B cell (primary cell): ENCODE results near the gene SLC49A3. TPM values are rescaled to one million over a fixed set of nuclear protein-coding genes. Genes with fewer than 3 reads are reported as not detected.

Experiments
- ATAC-seq: fragments of 200-7000 bp; cut with Tn5 transposase; one replicate; pipeline ENCODE4 v1.10.0; 2021; ENCODE audit warnings: low read depth, mild to moderate bottlenecking, moderate number of reproducible peaks, moderate library complexity
- CTCF ChIA-PET: fragments of 350-600 bp; sonication (Branson Sonifier 250); formaldehyde crosslinking; loops from one replicate; lab custom pipeline; 2021; ENCODE audit warnings: antibody characterized with exemption, inconsistent platforms; lab: Charles Lee
- POLR2A ChIA-PET: fragments of 350-600 bp; sonication (Branson Sonifier 250); formaldehyde crosslinking; loops from one replicate; lab custom pipeline; 2021; ENCODE audit warnings: antibody characterized with exemption; lab: Charles Lee
- DNase-seq: peaks from one replicate; pipeline ENCODE4 v3.0.0; 2013
- H2AFZ ChIP-seq: 2 replicates; pipeline ENCODE4 v1.6.1; 2012; ENCODE audit warnings: mild to moderate bottlenecking, low read depth, low read length; ENCODE audit not compliant: insufficient read depth, poor library complexity, severe bottlenecking
- H3K27ac ChIP-seq, 2 donors: 1 replicate in 1 of 2; 2 replicates in 1 of 2; pipeline ENCODE4 v1.5.1; 2012 to 2013; ENCODE audit warnings: low read length in 2 of 2, mild to moderate bottlenecking in 2 of 2, moderate library complexity in 1 of 2
- H3K27me3 ChIP-seq, 4 experiments: fragments of 200-600 bp in 1 of 4; sonication (generic) in 1 of 4; replicated peaks in 1 of 4; 1 replicate in 2 of 4; 2 replicates in 2 of 4; pipeline versions ENCODE4 v1.6.1 to v1.7.0; 2013 to 2016; ENCODE audit warnings: low read length in 3 of 4, mild to moderate bottlenecking in 2 of 4, mixed read lengths in 1 of 4, moderate library complexity in 1 of 4; ENCODE audit not compliant: insufficient read depth in 4 of 4, control insufficient read depth in 3 of 4; ENCODE audit errors: control extremely low read depth in 1 of 4
- H3K36me3 ChIP-seq, 2 experiments: replicated peaks in 1 of 2; 1 replicate in 1 of 2; 2 replicates in 1 of 2; pipeline versions ENCODE4 v1.6.1 to v1.7.1; 2013; ENCODE audit warnings: low read length in 1 of 2; ENCODE audit not compliant: insufficient read depth in 2 of 2, control insufficient read depth in 1 of 2; ENCODE audit errors: control extremely low read depth in 1 of 2, extremely low read depth in 1 of 2
- H3K4me1 ChIP-seq, 2 donors: fragments of 200-600 bp in 1 of 2; sonication (generic) in 1 of 2; 1 replicate in 1 of 2; 2 replicates in 1 of 2; pipeline versions ENCODE4 v1.5.1 to v1.6.1; 2013 to 2017; ENCODE audit warnings: low read length in 2 of 2; ENCODE audit not compliant: control insufficient read depth in 2 of 2, insufficient read depth in 2 of 2
- H3K4me2 ChIP-seq: replicated peaks from 2 replicates; pipeline ENCODE3; 2012; ENCODE audit warnings: mild to moderate bottlenecking, low read depth, low read length; ENCODE audit not compliant: poor library complexity, severe bottlenecking
- H3K4me3 ChIP-seq, 5 experiments: fragments of 200-600 bp in 1 of 5; sonication (generic) in 1 of 5; 1 replicate in 3 of 5; 2 replicates in 2 of 5; pipeline versions ENCODE4 v1.5.1 to v1.7.0; 2011 to 2016; ENCODE audit warnings: low read length in 4 of 5, mild to moderate bottlenecking in 4 of 5, low read depth in 2 of 5, control low read depth in 1 of 5, moderate library complexity in 1 of 5; ENCODE audit not compliant: insufficient read depth in 1 of 5; ENCODE audit errors: control extremely low read depth in 1 of 5, extremely low read depth in 1 of 5
- H3K79me2 ChIP-seq: fragments of 200-600 bp; sonication (generic); one replicate; pipeline ENCODE4 v1.6.0; 2016; ENCODE audit warnings: low read length; ENCODE audit not compliant: control insufficient read depth, insufficient read depth
- H3K9ac ChIP-seq: fragments of 200-600 bp; sonication (generic); 2 replicates; pipeline ENCODE4 v1.6.1; 2017; ENCODE audit warnings: mild to moderate bottlenecking, low read length, moderate library complexity
- H3K9me3 ChIP-seq, 3 donors: one replicate each; pipeline versions ENCODE4 v1.6.1 to v1.7.1; 2013; ENCODE audit warnings: low read length in 2 of 3; ENCODE audit not compliant: control insufficient read depth in 2 of 3, insufficient read depth in 1 of 3; ENCODE audit errors: control extremely low read depth in 1 of 3
- H4K20me1 ChIP-seq: 2 replicates; pipeline ENCODE4 v1.6.0; 2012; ENCODE audit warnings: mild to moderate bottlenecking, low read length; ENCODE audit not compliant: insufficient read depth, control insufficient read depth, poor library complexity, severe bottlenecking
- H3K27ac Mint-ChIP-seq: one replicate; pipeline ENCODE4 v1.8.0; 2021; ENCODE audit warnings: mixed read lengths
- H3K27me3 Mint-ChIP-seq: one replicate; pipeline ENCODE4 v1.8.0; 2021; ENCODE audit warnings: mixed read lengths
- H3K4me1 Mint-ChIP-seq: one replicate; pipeline ENCODE4 v1.8.0; 2021; ENCODE audit warnings: mixed read lengths
- H3K4me3 Mint-ChIP-seq: one replicate; pipeline ENCODE4 v1.8.0; 2021; ENCODE audit warnings: mixed read lengths
- H3K9me3 Mint-ChIP-seq: one replicate; pipeline ENCODE4 v1.8.0; 2022; ENCODE audit warnings: mixed read lengths; ENCODE audit not compliant: insufficient read depth
- CTCF ChIP-seq: fragments of 200-600 bp; IDR thresholded peaks from one replicate; pipeline ENCODE4 v1.8.0; 2022; ENCODE audit warnings: antibody characterized with exemption, mild to moderate bottlenecking
- EZH2 ChIP-seq: IDR thresholded peaks from 2 replicates; pipeline ENCODE4 v1.6.1; 2012; ENCODE audit warnings: borderline replicate concordance, low read depth, mild to moderate bottlenecking, moderate library complexity, low read length; ENCODE audit not compliant: insufficient read depth, poor library complexity, severe bottlenecking
- WGBS: methylation state at CpG from one replicate; pipeline ENCODE4 v1.1.5; 2013; ENCODE audit warnings: missing lambda C conversion rate; ENCODE audit not compliant: insufficient coverage; 5-methylcytosine and 5-hydroxymethylcytosine counted together
- intact Hi-C: fragments of 100-400 bp; cut with micrococcal nuclease; formaldehyde crosslinking; loops from one replicate; pipeline ENCODE4 v1.10.0; 2022
- polyA plus RNA-seq: library from polyadenylated mRNA; depleted of rRNA; stranded (reverse); fragments of >200 nt; gene quantifications from 2 replicates; pipeline ENCODE4 v1.2.3, GENCODE V29; 2012
- total RNA-seq, 2 donors: library from RNA; stranded (reverse); fragments of 120-200 nt in 1 of 2; gene quantifications; 1 replicate in 1 of 2; 2 replicates in 1 of 2; pipeline versions ENCODE4 v1.2.3 to v1.2.4, GENCODE V29; 2013 to 2022

SLC49A3 gene
- total and polyA plus RNA-seq, 2 donors (not counting 1 experiment from before 2014, with no cell fraction given), result 2.0 to 4.3 TPM

DNA sequence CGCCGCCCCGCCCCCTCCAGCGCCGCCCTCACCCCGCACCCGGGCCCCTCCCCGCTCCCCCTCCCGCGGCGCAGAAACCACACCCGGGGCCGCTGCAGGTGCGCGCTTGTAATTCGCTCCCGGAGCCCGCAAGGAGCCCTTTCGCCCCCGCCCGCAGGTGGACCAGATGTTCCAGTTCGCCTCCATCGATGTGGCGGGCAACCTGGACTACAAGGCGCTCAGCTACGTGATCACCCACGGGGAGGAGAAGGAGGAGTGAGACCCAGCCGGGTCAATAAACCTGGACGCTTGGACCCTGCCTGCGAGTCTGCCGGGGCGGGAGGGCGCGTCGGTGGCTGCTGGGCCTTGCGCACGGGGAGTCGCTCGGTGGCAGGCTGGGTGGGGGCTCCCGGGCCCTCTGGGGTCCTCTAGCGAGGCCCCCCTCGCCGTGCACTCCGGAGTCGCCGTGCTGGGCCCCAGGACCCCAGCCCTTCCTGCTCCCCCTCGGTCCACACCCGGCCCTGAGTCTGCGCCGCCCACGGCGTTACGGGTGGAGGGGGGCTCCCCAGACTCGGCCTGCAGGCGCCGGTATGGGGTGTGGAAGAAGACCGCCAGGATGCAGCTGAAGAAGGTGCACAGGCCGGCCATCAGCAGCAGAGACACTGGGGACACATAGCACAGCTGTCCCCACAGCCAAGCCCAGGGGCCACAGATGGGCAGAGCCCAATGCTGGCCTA lies 7.1 kb downstream of the SLC49A3 start:
- CTCF ChIA-PET, result no interaction called here
- H3K4me3 ChIP-seq, result peak overlapping the region in 1 of 5 experiments; percentile 23
- H3K27ac ChIP-seq, result no peak overlapping the region
- peaks cover 12 to 26% of the 10 kb centered on the region in 2 donors for H3K4me1 ChIP-seq
- peaks cover 0 to 2% (median 0%) of the 10 kb centered on the region in 4 experiments for H3K27me3 ChIP-seq
- no peak for TF ChIP-seq EZH2
- no peak for TF ChIP-seq CTCF
- intact Hi-C loops, result loop anchor here (1.0 kb wide), 1 partner anchor 23 kb away; the partner anchor contains the start of gene PCGF3
- H3K4me2 ChIP-seq, result peak overlapping the region; percentile 42
- no peak overlapping the region for H2AFZ ChIP-seq
- Mint-ChIP-seq H3K27me3 (peaks cover 8% of the 10 kb centered on the region), H3K4me1 (peaks cover 21% of the 10 kb centered on the region), H3K9me3 (no peaks in the 10 kb centered on the region), H3K4me3 (peak overlapping the region; percentile 19), H3K27ac (peak overlapping the region; percentile 41)
- DNase-seq, result peak; percentile 63
- ATAC-seq, result peak; percentile 12
- H4K20me1 ChIP-seq, result no peaks in the 10 kb centered on the region
- peaks cover 0 to 10% (median 0%) of the 10 kb centered on the region in 3 donors for H3K9me3 ChIP-seq
- H3K36me3 ChIP-seq, result no peaks in the 10 kb centered on the region
- H3K79me2 ChIP-seq, result no peaks in the 10 kb centered on the region
- POLR2A ChIA-PET, result interaction anchor here (0.7 kb wide), 1 partner anchor 23 kb away, joined by 3 read pairs; the partner anchor contains the start of gene PCGF3
- no peak overlapping the region for H3K9ac ChIP-seq
- WGBS, result 84% methylated on average over 47 of the region's 58 CpGs
